SK-N-SH (cell line): ENCODE measurements around the gene PYGO2. TPM values are rescaled to one million over a fixed set of nuclear protein-coding genes. Genes with fewer than 3 reads are reported as not detected.

ENCODE experiments used
- CTCF ChIA-PET: fragments of 300-600, 350-600 bp; formaldehyde crosslinking; extraction: SDS; loops from one replicate; lab custom pipeline; 2021; lab: Yijun Ruan, JAX
- POLR2A ChIA-PET: fragments of 350-600 bp; sonication (Branson Sonifier 250); formaldehyde crosslinking; extraction: SDS; loops from one replicate; lab custom pipeline; 2020; ENCODE audit warnings: antibody characterized with exemption, inconsistent platforms; lab: Yijun Ruan, JAX
- DNase-seq: peaks from one replicate; pipeline ENCODE4 v3.0.0; 2012
- H2AFZ ChIP-seq: fragments of 200-600 bp; sonication (generic); 2 replicates; pipeline ENCODE4 v1.8.1; 2016; ENCODE audit warnings: antibody characterized with exemption, mild to moderate bottlenecking, low read depth
- H3F3A ChIP-seq: fragments of 200-600 bp; sonication (generic); replicated peaks from 2 replicates; pipeline ENCODE3; 2016; ENCODE audit warnings: antibody characterized with exemption, mild to moderate bottlenecking; ENCODE audit not compliant: insufficient read depth
- H3K27ac ChIP-seq, 2 experiments: fragments of 200-500 bp in 1 of 2; fragments of 200-600 bp in 1 of 2; sonication (Bioruptor generic) in 1 of 2; sonication (generic), shearing (Covaris generic) in 1 of 2; 2 replicates each; pipeline versions ENCODE4 v1.5.1 to v1.6.1; 2014 to 2016; ENCODE audit warnings: low read depth in 2 of 2, inconsistent platforms in 1 of 2, low read length in 1 of 2, mild to moderate bottlenecking in 1 of 2, mixed read lengths in 1 of 2
- H3K27me3 ChIP-seq: fragments of 200-600 bp; sonication (generic), shearing (Covaris generic); 2 replicates; pipeline ENCODE4 v1.6.1; 2016; ENCODE audit warnings: mixed run types; ENCODE audit not compliant: insufficient read depth
- H3K36me3 ChIP-seq, 2 experiments: fragments of 200-500 bp in 1 of 2; fragments of 200-600 bp in 1 of 2; sonication (Bioruptor generic) in 1 of 2; sonication (generic) in 1 of 2; replicated peaks in 1 of 2; 2 replicates each; pipeline versions ENCODE3 to v1.5.1; 2014 to 2016; ENCODE audit warnings: low read length in 1 of 2, mild to moderate bottlenecking in 1 of 2; ENCODE audit not compliant: insufficient read depth in 2 of 2, control insufficient read depth in 1 of 2
- H3K4me1 ChIP-seq, 2 experiments: fragments of 200-500 bp in 1 of 2; fragments of 200-600 bp in 1 of 2; sonication (Bioruptor generic) in 1 of 2; sonication (generic), shearing (Covaris generic) in 1 of 2; 2 replicates each; pipeline versions ENCODE4 v1.5.1 to v1.6.1; 2014 to 2016; ENCODE audit warnings: low read depth in 1 of 2, low read length in 1 of 2, mixed run types in 1 of 2; ENCODE audit not compliant: insufficient read depth in 2 of 2, control insufficient read depth in 1 of 2
- H3K4me2 ChIP-seq: fragments of 200-600 bp; sonication (generic), shearing (Covaris generic); 2 replicates; pipeline ENCODE4 v1.6.1; 2017; ENCODE audit warnings: mixed run types
- H3K4me3 ChIP-seq, 2 experiments: fragments of 200-500 bp in 1 of 2; fragments of 200-600 bp in 1 of 2; sonication (Bioruptor generic) in 1 of 2; sonication (generic), shearing (Covaris generic) in 1 of 2; 2 replicates each; pipeline versions ENCODE4 v1.5.1 to v1.8.1; 2014 to 2016; ENCODE audit warnings: low read depth in 2 of 2, inconsistent platforms in 1 of 2, low read length in 1 of 2, mild to moderate bottlenecking in 1 of 2, mixed read lengths in 1 of 2, moderate library complexity in 1 of 2
- H3K79me2 ChIP-seq: fragments of 200-600 bp; sonication (generic); 2 replicates; pipeline ENCODE4 v1.8.1; 2017; ENCODE audit warnings: mild to moderate bottlenecking; ENCODE audit not compliant: insufficient read depth
- H3K9ac ChIP-seq: fragments of 200-600 bp; sonication (generic); 2 replicates; pipeline ENCODE4 v1.6.1; 2017; ENCODE audit warnings: mixed run types
- H3K9me2 ChIP-seq: fragments of 200-600 bp; sonication (generic); 2 replicates; pipeline ENCODE4 v1.6.1; 2017; ENCODE audit warnings: mixed run types
- H3K9me3 ChIP-seq: fragments of 200-600 bp; sonication (generic); 2 replicates; pipeline ENCODE4 v1.6.1; 2017; ENCODE audit warnings: mixed run types, mild to moderate bottlenecking, moderate library complexity
- H4K20me1 ChIP-seq: fragments of 200-600 bp; sonication (generic); 2 replicates; pipeline ENCODE4 v1.6.1; 2017; ENCODE audit warnings: mild to moderate bottlenecking, mixed run types; ENCODE audit not compliant: insufficient read depth
- CTCF ChIP-seq: fragments of 200-600 bp; sonication (generic); IDR thresholded peaks from 2 replicates; pipeline ENCODE4 v1.6.1; 2017; ENCODE audit warnings: antibody characterized with exemption, mild to moderate bottlenecking, moderate library complexity
- EP300 ChIP-seq, 2 experiments: IDR thresholded peaks; 2 replicates each; pipeline versions ENCODE4 v1.4.0 to v1.6.1; 2012; ENCODE audit warnings: borderline replicate concordance in 1 of 2, low read depth in 1 of 2, low read length in 1 of 2
- FOSL2 ChIP-seq: IDR thresholded peaks from 2 replicates; pipeline ENCODE4 v1.4.0; 2012; ENCODE audit warnings: low read depth, mild to moderate bottlenecking, moderate library complexity, borderline replicate concordance
- FOXM1 ChIP-seq: IDR thresholded peaks from 2 replicates; pipeline ENCODE4 v1.4.0; 2012; ENCODE audit warnings: low read depth, mild to moderate bottlenecking
- GABPA ChIP-seq: IDR thresholded peaks from 2 replicates; pipeline ENCODE4 v1.4.0; 2012; ENCODE audit warnings: low read depth, mild to moderate bottlenecking
- GATA2 ChIP-seq: sonication (generic); formaldehyde crosslinking; IDR thresholded peaks from 2 replicates; pipeline ENCODE4 v1.5.0; 2020; ENCODE audit warnings: mild to moderate bottlenecking, missing genetic modification reagents
- IRF3 ChIP-seq: fragments of 150-350 bp; IDR thresholded peaks from 2 replicates; pipeline ENCODE4 v1.6.1; 2016; ENCODE audit warnings: mild to moderate bottlenecking, low read depth, low read length
- JUND ChIP-seq: IDR thresholded peaks from 2 replicates; pipeline ENCODE4 v1.4.0; 2012
- MAX ChIP-seq: IDR thresholded peaks from 2 replicates; pipeline ENCODE4 v1.4.0; 2012; ENCODE audit warnings: low read depth
- MEF2A ChIP-seq: IDR thresholded peaks from 2 replicates; pipeline ENCODE4 v1.4.0; 2012; ENCODE audit warnings: low read depth, borderline replicate concordance
- NRF1 ChIP-seq: IDR thresholded peaks from 2 replicates; pipeline ENCODE4 v1.6.1; 2012; ENCODE audit warnings: low read depth, mild to moderate bottlenecking, low read length
- PBX3 ChIP-seq: IDR thresholded peaks from 2 replicates; pipeline ENCODE4; 2012
- POLR2AphosphoS5 ChIP-seq: IDR thresholded peaks from 2 replicates; pipeline ENCODE4 v1.6.1; 2012; ENCODE audit warnings: low read depth, low read length
- RAD21 ChIP-seq: IDR thresholded peaks from 2 replicates; pipeline ENCODE4 v1.6.1; 2012; ENCODE audit warnings: mild to moderate bottlenecking, low read length
- RFX5 ChIP-seq: IDR thresholded peaks from 2 replicates; pipeline ENCODE4 v1.6.1; 2012; ENCODE audit warnings: mild to moderate bottlenecking, improper control_type of control experiment, low read length
- RXRA ChIP-seq: IDR thresholded peaks from 2 replicates; pipeline ENCODE4 v1.4.0; 2012; ENCODE audit warnings: low read depth, mild to moderate bottlenecking, borderline replicate concordance
- SIN3A ChIP-seq: IDR thresholded peaks from 2 replicates; pipeline ENCODE4 v1.6.1; 2012; ENCODE audit warnings: low read depth, mild to moderate bottlenecking, low read length, moderate library complexity, borderline replicate concordance
- SMC3 ChIP-seq: IDR thresholded peaks from 2 replicates; pipeline ENCODE4 v1.6.1; 2012; ENCODE audit warnings: low read depth, low read length, improper control_type of control experiment
- USF2 ChIP-seq: fragments of 150-350 bp; IDR thresholded peaks from 2 replicates; pipeline ENCODE4 v1.6.1; 2017; ENCODE audit warnings: antibody characterized with exemption, low read length, low read depth, borderline replicate concordance
- YY1 ChIP-seq: IDR thresholded peaks from 2 replicates; pipeline ENCODE4 v1.4.0; 2012; ENCODE audit warnings: low read depth, mild to moderate bottlenecking
- ZBTB33 ChIP-seq: IDR thresholded peaks from 2 replicates; pipeline ENCODE4 v1.4.0; 2012; ENCODE audit warnings: low read depth, borderline replicate concordance
- WGBS: methylation state at CpG from one replicate; pipeline ENCODE4 v1.1.6; 2017; ENCODE audit warnings: low lambda C conversion rate; 5-methylcytosine and 5-hydroxymethylcytosine counted together
- polyA plus RNA-seq, 3 experiments: library from polyadenylated mRNA; depleted of rRNA; stranded (reverse); fragments of >200 nt; gene quantifications; 2 replicates each; pipeline ENCODE4 v1.2.3, GENCODE V29; 2012

The PYGO2 gene
- polyA plus RNA-seq, 1 of the 3 experiments (the other 2 are of a cell fraction) = 23.3 TPM

GRCh38 chr1:154968731-154969130 is 7.1 kb upstream of the PYGO2 start (continued):
- TF ChIP-seq EP300 (IDR thresholded peaks at IDR 0.05; ENCODE audit: borderline replicate concordance in 1 of 2, low read depth in 1 of 2, low read length in 1 of 2) (peak in 1 of 2 experiments; percentile 67; a peak in 2 of 4 replicates), POLR2AphosphoS5 (no peak), FOXM1 (no peak), MAX (no peak), MEF2A (no peak)

- Histone ChIP-seq H3K27me3 (no peaks in the 10 kb centered on the region), H3K4me3 (peak overlapping the region in 1 of 2 experiments; percentile 2; a peak in 2 of 4 replicates), H2AFZ (no peak overlapping the region), H3K36me3 (peaks cover 36 to 49% of the 10 kb centered on the region in 2 experiments), H3K4me1 (peaks cover 21 to 65% of the 10 kb centered on the region in 2 experiments), H3K4me2 (peak overlapping the region; percentile 98), H3K27ac (peak overlapping the region; percentile 13 to 97; a peak in 3 of 4 replicates), H4K20me1 (peaks cover 27% of the 10 kb centered on the region), H3K79me2 (peaks cover 79% of the 10 kb centered on the region), H3K9ac (peak overlapping the region; percentile 11; the same call in 1 of the 2 replicates), H3K9me2 (no peaks in the 10 kb centered on the region), H3F3A (peaks cover 39% of the 10 kb centered on the region), H3K9me3 (no peaks in the 10 kb centered on the region)
- CTCF ChIA-PET = interaction anchor here (0.7 to 37.5 kb wide), 4 partner anchors 31 to 200 kb away, joined by 3 to 640 read pairs (median 7); partner anchors contain the start of genes LENEP and ZBTB7B
- POLR2A ChIA-PET = no interaction called here
- TF ChIP-seq JUND = no peak
- TF ChIP-seq EP300 (IDR thresholded peaks at IDR 0.05; ENCODE audit: borderline replicate concordance in 1 of 2, low read depth in 1 of 2, low read length in 1 of 2) = no peak
- TF ChIP-seq GATA2 = no peak
- no peak for TF ChIP-seq MEF2A
- no peak for TF ChIP-seq IRF3
- TF ChIP-seq SIN3A = no peak
- TF ChIP-seq CTCF = no peak
- no peak for TF ChIP-seq NRF1
- no peak for TF ChIP-seq ZBTB33
- no peak for TF ChIP-seq FOXM1
- TF ChIP-seq YY1 = no peak
- no peak for TF ChIP-seq POLR2AphosphoS5
- TF ChIP-seq FOSL2 = no peak
- no peak for TF ChIP-seq RXRA
- no peak for TF ChIP-seq RAD21
- TF ChIP-seq SMC3 = no peak
- TF ChIP-seq PBX3 = no peak
- TF ChIP-seq USF2 = no peak
- no peak for TF ChIP-seq GABPA
- TF ChIP-seq RFX5 = no peak
- no peak for DNase-seq
- 81% methylated on average over 2 of the region's 5 CpGs for WGBS
Measured at GRCh38 chr1:154967331-154967950, 5.9 kb upstream of the PYGO2 start.
